HepG2 (cell line): ENCODE data around the gene FAM219B. TPM values are rescaled to one million over a fixed set of nuclear protein-coding genes. Genes with fewer than 3 reads are reported as not detected.

Source experiments
- AGO2 ChIP-seq: fragments of 200-400 bp; formaldehyde crosslinking; optimal IDR thresholded peaks from 2 replicates; pipeline ENCODE3; 2017; ENCODE audit warnings: mild to moderate bottlenecking, low read depth, low read length, moderate library complexity
- BRD4 ChIP-seq: sonication (generic); formaldehyde crosslinking; IDR thresholded peaks from 2 replicates; pipeline ENCODE4 v1.4.0; 2020; ENCODE audit warnings: missing genetic modification reagents
- CCAR2 ChIP-seq: fragments of 200-400 bp; formaldehyde crosslinking; optimal IDR thresholded peaks from 2 replicates; pipeline ENCODE3; 2018; ENCODE audit warnings: low read depth, mild to moderate bottlenecking, low read length, moderate library complexity
- CHD2 ChIP-seq: IDR thresholded peaks from 2 replicates; pipeline ENCODE4 v1.6.1; 2011; ENCODE audit warnings: low read depth, low read length, improper control_type of control experiment
- FOXC1 ChIP-seq: sonication (generic); formaldehyde crosslinking; IDR thresholded peaks from 2 replicates; pipeline ENCODE4 v1.8.0; 2022; ENCODE audit warnings: mild to moderate bottlenecking, missing genetic modification reagents, borderline replicate concordance
- HDAC2 ChIP-seq: sonication (generic); formaldehyde crosslinking; IDR thresholded peaks from 2 replicates; pipeline ENCODE4 v1.4.0; 2020; ENCODE audit warnings: missing genetic modification reagents
- LCORL ChIP-seq, 2 experiments: fragments of 450-650 bp in 1 of 2; sonication (generic) in 1 of 2; formaldehyde crosslinking in 1 of 2; IDR thresholded peaks; 2 replicates each; pipeline versions ENCODE4 v1.5.0 to v1.6.1; 2017 to 2020; ENCODE audit warnings: antibody characterized with exemption in 1 of 2, missing genetic modification reagents in 1 of 2
- MAF1 ChIP-seq: sonication (generic); formaldehyde crosslinking; IDR thresholded peaks from 2 replicates; pipeline ENCODE4 v1.5.0; 2020; ENCODE audit warnings: missing genetic modification reagents, borderline replicate concordance
- MED8 ChIP-seq: sonication (generic); formaldehyde crosslinking; IDR thresholded peaks from 2 replicates; pipeline ENCODE4 v1.8.1; 2023; ENCODE audit warnings: mild to moderate bottlenecking, missing genetic modification reagents; ENCODE audit not compliant: insufficient replicate concordance
- MIER3 ChIP-seq: IDR thresholded peaks from 2 replicates; pipeline ENCODE4 v1.6.1; 2016; ENCODE audit warnings: missing compliant biosample characterization, borderline replicate concordance
- NCOA2 ChIP-seq: sonication (generic); formaldehyde crosslinking; IDR thresholded peaks from 2 replicates; pipeline ENCODE4 v1.8.0; 2022; ENCODE audit warnings: inconsistent platforms
- RAD21 ChIP-seq: fragments of 450-650 bp; formaldehyde crosslinking; IDR thresholded peaks from 2 replicates; pipeline ENCODE4 v1.5.0; 2020; ENCODE audit warnings: mild to moderate bottlenecking
- THYN1 ChIP-seq: sonication (generic); formaldehyde crosslinking; IDR thresholded peaks from 2 replicates; pipeline ENCODE4 v1.8.1; 2023; ENCODE audit warnings: low read depth, mild to moderate bottlenecking, moderate library complexity, missing genetic modification reagents, borderline replicate concordance
- XBP1 ChIP-seq: sonication (generic); formaldehyde crosslinking; IDR thresholded peaks from 2 replicates; pipeline ENCODE4 v1.5.0; 2020; ENCODE audit warnings: missing genetic modification reagents
- ZNF136 ChIP-seq: sonication (generic); formaldehyde crosslinking; IDR thresholded peaks from 2 replicates; pipeline ENCODE4 v1.8.1; 2022; ENCODE audit warnings: low read depth, mild to moderate bottlenecking, moderate library complexity, missing genetic modification reagents
- ZNF33B ChIP-seq: sonication (generic); formaldehyde crosslinking; IDR thresholded peaks from 2 replicates; pipeline ENCODE4 v1.5.1; 2020; ENCODE audit warnings: mild to moderate bottlenecking, missing genetic modification reagents
- ZNF552 ChIP-seq: sonication (generic); formaldehyde crosslinking; IDR thresholded peaks from 2 replicates; pipeline ENCODE4 v1.9.0; 2022; ENCODE audit warnings: missing genetic modification reagents, mild to moderate bottlenecking, borderline replicate concordance
- ZNF777 ChIP-seq: sonication (generic); formaldehyde crosslinking; IDR thresholded peaks from 2 replicates; pipeline ENCODE4 v1.4.0; 2020; ENCODE audit warnings: missing genetic modification reagents
- ZNF816 ChIP-seq: sonication (generic); formaldehyde crosslinking; IDR thresholded peaks from 2 replicates; pipeline ENCODE4 v1.8.0; 2022; ENCODE audit warnings: missing genetic modification reagents, mild to moderate bottlenecking, borderline replicate concordance
- polyA plus RNA-seq, 8 experiments: library from polyadenylated mRNA; depleted of rRNA in 3 of 8; stranded (reverse) in 7 of 8; unstranded in 1 of 8; fragments of >200 nt; fragmentation: Illumina TruSeq in 4 of 8; extraction: Trizol in 4 of 8; gene quantifications; 2 replicates each; pipeline versions ENCODE4 v1.2.1 to v1.2.3, GENCODE V29; 2011 to 2016; ENCODE audit warnings: low read depth in 4 of 8, missing spikeins in 1 of 8, mixed read lengths in 1 of 8; ENCODE audit not compliant: insufficient read depth in 1 of 8
- total RNA-seq, 5 experiments: library from RNA; depleted of rRNA; stranded (reverse); fragments of >200 nt; fragmentation: Illumina TruSeq; extraction: Trizol; gene quantifications; 2 replicates each; pipeline ENCODE4 v1.2.3, GENCODE V29; 2016; ENCODE audit warnings: low read depth in 1 of 5
- TF ChIP-seq, protein P1 (sequence below): sonication (generic); formaldehyde crosslinking; IDR thresholded peaks from 2 replicates; pipeline ENCODE4 v1.4.0; 2020; ENCODE audit warnings: missing genetic modification reagents
- TF ChIP-seq, protein P2 (sequence below): sonication (generic); formaldehyde crosslinking; IDR thresholded peaks from 2 replicates; pipeline ENCODE4 v1.9.0; 2021; ENCODE audit warnings: missing genetic modification reagents, borderline replicate concordance
- TF ChIP-seq, protein P3 (sequence below): sonication (generic); formaldehyde crosslinking; IDR thresholded peaks from 2 replicates; pipeline ENCODE4 v1.5.0; 2020; ENCODE audit warnings: mild to moderate bottlenecking, missing genetic modification reagents, borderline replicate concordance
- TF ChIP-seq, protein P4 (sequence below): IDR thresholded peaks from 2 replicates; pipeline ENCODE4 v1.6.1; 2016; ENCODE audit warnings: control low read depth

Gene FAM219B
- total and polyA plus RNA-seq, 2 of the 13 experiments (the other 11 are each of a cell fraction or from before 2014, with no cell fraction given) = 36.6 to 50.2 TPM

DNA sequence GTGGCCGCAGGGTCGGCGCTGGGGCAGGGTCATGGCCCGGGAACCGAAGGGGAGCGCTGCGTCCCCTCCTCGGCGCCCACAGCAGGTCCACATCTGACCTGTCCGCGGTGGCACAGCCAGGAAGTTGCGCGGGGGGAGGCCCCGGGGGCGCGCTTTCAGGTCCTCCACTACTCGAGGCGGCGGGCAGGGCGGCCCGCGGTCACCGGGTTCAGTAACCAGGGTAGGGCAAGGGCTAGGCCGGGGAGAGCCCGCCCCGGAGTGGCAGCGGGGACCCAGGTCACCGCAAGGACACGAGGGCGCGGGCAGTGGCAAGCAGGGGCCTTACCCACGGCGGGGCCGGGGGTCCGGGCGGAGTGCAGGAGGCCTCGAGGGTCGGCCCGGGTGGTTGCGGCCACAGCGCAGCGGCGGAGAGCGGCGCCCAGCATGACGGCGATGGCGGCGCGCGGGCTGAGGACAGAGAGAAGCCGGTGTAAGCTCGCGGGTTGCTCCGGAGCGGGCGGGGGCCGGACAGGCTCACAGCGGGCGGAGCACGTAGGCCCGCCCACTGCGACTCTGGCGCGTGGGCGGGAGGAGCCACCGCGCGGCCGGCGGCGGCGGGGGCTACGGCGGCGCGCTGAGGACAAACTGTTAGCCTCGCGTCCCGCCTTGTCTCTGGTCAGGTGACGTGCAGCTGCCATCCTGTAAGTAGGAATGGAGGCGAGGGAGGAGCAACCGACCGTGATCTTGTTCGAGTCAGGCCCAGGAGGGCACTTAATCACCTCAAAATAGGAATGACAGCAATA lies 31.1 kb upstream of the FAM219B start, which contains the start of gene COX5A (continued):
- TF ChIP-seq LCORL (IDR thresholded peaks at IDR 0.05) (no peak), LCORL (CRISPR knock-in tag; IDR thresholded peaks at IDR 0.05) (peak; percentile 77), MIER3 (CRISPR knock-in tag) (peak; percentile 44; the same call in 1 of the 2 replicates), NCOA2 (CRISPR knock-in tag) (no peak; the same call in 1 of the 2 replicates), MAF1 (0 out of 2 replicates have a peak, but pooled peaks have one; percentile 39), XBP1 (CRISPR knock-in tag) (no peak), ZNF33B (CRISPR knock-in tag) (0 out of 2 replicates have a peak, but pooled peaks have one; percentile 49), ZNF552 (CRISPR knock-in tag) (peak; percentile 41; the same call in 1 of the 2 replicates), MED8 (CRISPR knock-in tag) (no peak), CCAR2 (no peak), ZNF816 (peak; percentile 34; the same call in 1 of the 2 replicates), FOXC1 (CRISPR knock-in tag) (peak; percentile 81), ZNF777 (CRISPR knock-in tag) (peak; percentile 59), RAD21 (CRISPR knock-in tag) (no peak; the same call in 1 of the 2 replicates), CHD2 (peak; percentile 13; the same call in 1 of the 2 replicates), HDAC2 (CRISPR knock-in tag) (no peak; the same call in 1 of the 2 replicates), THYN1 (CRISPR knock-in tag) (no peak), ZNF136 (CRISPR knock-in tag) (no peak), AGO2 (peak; percentile 84), BRD4 (no peak)
- TF ChIP-seq, protein P1, sequence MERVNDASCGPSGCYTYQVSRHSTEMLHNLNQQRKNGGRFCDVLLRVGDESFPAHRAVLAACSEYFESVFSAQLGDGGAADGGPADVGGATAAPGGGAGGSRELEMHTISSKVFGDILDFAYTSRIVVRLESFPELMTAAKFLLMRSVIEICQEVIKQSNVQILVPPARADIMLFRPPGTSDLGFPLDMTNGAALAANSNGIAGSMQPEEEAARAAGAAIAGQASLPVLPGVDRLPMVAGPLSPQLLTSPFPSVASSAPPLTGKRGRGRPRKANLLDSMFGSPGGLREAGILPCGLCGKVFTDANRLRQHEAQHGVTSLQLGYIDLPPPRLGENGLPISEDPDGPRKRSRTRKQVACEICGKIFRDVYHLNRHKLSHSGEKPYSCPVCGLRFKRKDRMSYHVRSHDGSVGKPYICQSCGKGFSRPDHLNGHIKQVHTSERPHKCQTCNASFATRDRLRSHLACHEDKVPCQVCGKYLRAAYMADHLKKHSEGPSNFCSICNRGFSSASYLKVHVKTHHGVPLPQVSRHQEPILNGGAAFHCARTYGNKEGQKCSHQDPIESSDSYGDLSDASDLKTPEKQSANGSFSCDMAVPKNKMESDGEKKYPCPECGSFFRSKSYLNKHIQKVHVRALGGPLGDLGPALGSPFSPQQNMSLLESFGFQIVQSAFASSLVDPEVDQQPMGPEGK (CRISPR knock-in tag) = peak; percentile 96
- TF ChIP-seq, protein P2, sequence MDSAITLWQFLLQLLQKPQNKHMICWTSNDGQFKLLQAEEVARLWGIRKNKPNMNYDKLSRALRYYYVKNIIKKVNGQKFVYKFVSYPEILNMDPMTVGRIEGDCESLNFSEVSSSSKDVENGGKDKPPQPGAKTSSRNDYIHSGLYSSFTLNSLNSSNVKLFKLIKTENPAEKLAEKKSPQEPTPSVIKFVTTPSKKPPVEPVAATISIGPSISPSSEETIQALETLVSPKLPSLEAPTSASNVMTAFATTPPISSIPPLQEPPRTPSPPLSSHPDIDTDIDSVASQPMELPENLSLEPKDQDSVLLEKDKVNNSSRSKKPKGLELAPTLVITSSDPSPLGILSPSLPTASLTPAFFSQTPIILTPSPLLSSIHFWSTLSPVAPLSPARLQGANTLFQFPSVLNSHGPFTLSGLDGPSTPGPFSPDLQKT (CRISPR knock-in tag) = no peak
- TF ChIP-seq, protein P3, sequence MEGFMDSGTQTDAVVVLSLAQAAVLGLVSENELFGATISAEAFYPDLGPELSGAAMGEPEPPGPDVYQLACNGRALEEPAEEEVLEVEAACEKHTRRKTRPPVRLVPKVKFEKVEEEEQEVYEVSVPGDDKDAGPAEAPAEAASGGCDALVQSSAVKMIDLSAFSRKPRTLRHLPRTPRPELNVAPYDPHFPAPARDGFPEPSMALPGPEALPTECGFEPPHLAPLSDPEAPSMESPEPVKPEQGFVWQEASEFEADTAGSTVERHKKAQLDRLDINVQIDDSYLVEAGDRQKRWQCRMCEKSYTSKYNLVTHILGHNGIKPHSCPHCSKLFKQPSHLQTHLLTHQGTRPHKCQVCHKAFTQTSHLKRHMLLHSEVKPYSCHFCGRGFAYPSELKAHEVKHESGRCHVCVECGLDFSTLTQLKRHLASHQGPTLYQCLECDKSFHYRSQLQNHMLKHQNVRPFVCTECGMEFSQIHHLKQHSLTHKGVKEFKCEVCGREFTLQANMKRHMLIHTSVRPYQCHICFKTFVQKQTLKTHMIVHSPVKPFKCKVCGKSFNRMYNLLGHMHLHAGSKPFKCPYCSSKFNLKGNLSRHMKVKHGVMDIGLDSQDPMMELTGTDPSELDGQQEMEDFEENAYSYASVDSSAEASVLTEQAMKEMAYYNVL (CRISPR knock-in tag) = no peak
- TF ChIP-seq, protein P4, sequence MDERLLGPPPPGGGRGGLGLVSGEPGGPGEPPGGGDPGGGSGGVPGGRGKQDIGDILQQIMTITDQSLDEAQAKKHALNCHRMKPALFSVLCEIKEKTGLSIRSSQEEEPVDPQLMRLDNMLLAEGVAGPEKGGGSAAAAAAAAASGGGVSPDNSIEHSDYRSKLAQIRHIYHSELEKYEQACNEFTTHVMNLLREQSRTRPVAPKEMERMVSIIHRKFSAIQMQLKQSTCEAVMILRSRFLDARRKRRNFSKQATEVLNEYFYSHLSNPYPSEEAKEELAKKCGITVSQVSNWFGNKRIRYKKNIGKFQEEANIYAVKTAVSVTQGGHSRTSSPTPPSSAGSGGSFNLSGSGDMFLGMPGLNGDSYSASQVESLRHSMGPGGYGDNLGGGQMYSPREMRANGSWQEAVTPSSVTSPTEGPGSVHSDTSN (CRISPR knock-in tag) = no peak
